GM21717 (cell line): Measurements from ENCODE around the gene NSUN6.
A peak's percentile ranks its signal among the peaks of the same experiment; 100 is the strongest.

Source experiments
- ATAC-seq: cut with Tn5 transposase; IDR thresholded peaks from one replicate; pipeline ENCODE4 v1.9.1; 2021; ENCODE audit warnings: mild to moderate bottlenecking, moderate library complexity; ENCODE audit not compliant: unreplicated experiment

Gene NSUN6

GRCh38 chr10:18504161-18504560, 147.2 kb downstream of the NSUN6 start:
- no peak for ATAC-seq

- no peak for ATAC-seq
Measured at GRCh38 chr10:18501629-18502028, 149.8 kb downstream of the NSUN6 start.

GRCh38 chr10:18501198-18501597, 150.2 kb downstream of the NSUN6 start:
- ATAC-seq, result peak; percentile 99

GRCh38 chr10:18500576-18500975, 150.8 kb downstream of the NSUN6 start:
- no peak for ATAC-seq

- ATAC-seq, result no peak
Measured at GRCh38 chr10:18498998-18499397, 152.4 kb downstream of the NSUN6 start.

GRCh38 chr10:18497806-18498369, 153.5 kb downstream of the NSUN6 start:
- ATAC-seq, result no peak
